Measurements from ENCODE around the gene LIME1.

The LIME1 gene

DNA sequence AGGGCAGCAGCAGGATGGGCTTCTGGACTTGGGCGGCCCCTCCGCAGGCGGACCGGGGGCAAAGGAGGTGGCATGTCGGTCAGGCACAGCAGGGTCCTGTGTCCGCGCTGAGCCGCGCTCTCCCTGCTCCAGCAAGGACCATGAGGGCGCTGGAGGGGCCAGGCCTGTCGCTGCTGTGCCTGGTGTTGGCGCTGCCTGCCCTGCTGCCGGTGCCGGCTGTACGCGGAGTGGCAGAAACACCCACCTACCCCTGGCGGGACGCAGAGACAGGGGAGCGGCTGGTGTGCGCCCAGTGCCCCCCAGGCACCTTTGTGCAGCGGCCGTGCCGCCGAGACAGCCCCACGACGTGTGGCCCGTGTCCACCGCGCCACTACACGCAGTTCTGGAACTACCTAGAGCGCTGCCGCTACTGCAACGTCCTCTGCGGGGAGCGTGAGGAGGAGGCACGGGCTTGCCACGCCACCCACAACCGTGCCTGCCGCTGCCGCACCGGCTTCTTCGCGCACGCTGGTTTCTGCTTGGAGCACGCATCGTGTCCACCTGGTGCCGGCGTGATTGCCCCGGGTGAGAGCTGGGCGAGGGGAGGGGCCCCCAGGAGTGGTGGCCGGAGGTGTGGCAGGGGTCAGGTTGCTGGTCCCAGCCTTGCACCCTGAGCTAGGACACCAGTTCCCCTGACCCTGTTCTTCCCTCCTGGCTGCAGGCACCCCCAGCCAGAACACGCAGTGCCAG, 39.7 kb upstream of the LIME1 start, which contains the start of gene TNFRSF6B:
TSS of gene TNFRSF6B (plus strand) at position 25 of the 729 bp plus-strand sequence. CDS start at position 141, 116 bp downstream.
- no peak for DNase-seq

DNA sequence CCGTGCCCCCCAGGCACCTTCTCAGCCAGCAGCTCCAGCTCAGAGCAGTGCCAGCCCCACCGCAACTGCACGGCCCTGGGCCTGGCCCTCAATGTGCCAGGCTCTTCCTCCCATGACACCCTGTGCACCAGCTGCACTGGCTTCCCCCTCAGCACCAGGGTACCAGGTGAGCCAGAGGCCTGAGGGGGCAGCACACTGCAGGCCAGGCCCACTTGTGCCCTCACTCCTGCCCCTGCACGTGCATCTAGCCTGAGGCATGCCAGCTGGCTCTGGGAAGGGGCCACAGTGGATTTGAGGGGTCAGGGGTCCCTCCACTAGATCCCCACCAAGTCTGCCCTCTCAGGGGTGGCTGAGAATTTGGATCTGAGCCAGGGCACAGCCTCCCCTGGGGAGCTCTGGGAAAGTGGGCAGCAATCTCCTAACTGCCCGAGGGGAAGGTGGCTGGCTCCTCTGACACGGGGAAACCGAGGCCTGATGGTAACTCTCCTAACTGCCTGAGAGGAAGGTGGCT, 39.1 kb upstream of the LIME1 start:
- no peak for DNase-seq

DNA sequence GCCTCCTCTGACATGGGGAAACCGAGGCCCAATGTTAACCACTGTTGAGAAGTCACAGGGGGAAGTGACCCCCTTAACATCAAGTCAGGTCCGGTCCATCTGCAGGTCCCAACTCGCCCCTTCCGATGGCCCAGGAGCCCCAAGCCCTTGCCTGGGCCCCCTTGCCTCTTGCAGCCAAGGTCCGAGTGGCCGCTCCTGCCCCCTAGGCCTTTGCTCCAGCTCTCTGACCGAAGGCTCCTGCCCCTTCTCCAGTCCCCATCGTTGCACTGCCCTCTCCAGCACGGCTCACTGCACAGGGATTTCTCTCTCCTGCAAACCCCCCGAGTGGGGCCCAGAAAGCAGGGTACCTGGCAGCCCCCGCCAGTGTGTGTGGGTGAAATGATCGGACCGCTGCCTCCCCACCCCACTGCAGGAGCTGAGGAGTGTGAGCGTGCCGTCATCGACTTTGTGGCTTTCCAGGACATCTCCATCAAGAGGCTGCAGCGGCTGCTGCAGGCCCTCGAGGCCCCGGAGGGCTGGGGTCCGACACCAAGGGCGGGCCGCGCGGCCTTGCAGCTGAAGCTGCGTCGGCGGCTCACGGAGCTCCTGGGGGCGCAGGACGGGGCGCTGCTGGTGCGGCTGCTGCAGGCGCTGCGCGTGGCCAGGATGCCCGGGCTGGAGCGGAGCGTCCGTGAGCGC, 38.5 kb upstream of the LIME1 start:
- DNase-seq: no peak

DNA sequence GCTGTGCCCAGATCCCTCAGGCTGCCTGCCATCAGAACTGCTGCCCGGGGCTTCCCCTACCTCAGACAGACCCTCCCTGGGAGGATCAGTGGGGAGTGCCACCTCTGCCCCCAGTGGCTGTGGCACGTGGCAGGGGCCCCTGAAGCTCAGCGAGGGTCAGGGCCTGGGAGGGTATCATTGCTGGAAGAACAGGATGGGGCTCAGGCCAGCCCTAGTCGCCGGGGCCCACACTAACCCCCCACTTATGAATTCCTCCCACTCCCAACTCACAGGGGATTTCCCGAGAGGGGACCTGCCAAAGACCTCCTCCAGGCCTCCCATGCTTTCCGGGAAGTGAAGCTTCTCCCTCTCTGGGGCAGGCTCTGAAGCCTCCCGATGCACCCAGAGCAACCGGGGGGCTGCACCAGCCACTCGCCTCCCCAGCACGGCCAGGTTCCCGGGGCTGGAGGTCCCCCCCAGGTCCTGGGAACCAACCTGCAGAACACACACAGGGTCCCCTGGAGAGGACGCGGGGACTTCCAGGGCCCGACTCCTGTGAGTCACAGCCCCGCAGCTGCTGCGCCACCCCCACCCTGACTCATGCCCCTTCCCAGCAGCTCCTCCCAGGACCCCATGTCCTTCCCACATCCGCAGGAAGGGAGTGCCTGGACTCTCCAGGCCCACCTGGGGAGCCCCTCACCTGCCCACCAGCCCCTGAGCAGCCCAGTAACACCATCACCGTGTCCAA, 37.6 kb upstream of the LIME1 start:
- DNase-seq: peak in 1 of 51 donors; percentile 38

DNA sequence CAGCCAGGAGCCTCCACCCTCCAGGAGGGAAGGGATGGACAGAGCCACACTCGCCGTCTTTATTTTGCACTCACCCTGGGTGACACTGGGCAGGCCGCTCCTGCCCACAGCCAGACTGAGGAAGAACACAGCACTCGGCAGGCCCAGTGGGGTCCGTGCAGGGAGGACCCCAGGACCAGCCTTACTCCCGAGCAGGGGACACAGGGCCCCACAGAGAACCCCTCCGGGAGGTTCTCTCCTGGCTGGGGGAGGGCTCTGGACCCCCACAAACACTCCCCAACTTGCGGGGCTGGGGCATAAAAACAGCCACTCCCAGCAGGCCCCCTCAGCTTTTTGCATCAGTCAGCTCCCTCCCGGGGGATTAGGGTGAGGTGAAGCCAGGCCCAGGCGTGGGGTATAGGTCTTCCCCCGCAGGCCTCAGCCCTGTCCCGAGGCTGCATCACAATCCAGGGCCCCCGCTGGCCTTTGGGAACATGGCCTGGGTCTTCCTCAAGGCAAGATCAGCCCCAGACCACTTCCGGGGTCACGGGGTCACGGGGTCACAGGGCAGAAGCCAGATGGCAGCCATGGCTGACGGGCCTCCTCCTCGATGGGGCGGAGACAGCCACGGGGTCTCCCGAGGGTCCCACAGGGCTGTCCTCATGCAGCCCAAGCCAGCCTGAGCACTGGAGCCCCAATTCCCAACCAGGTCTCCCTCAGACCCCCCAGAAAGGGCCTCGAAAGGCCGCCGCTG, 36.8 kb upstream of the LIME1 start:
- no peak for DNase-seq

- no peak for DNase-seq
These were observed 36.0 kb upstream of the LIME1 start for GRCh38 chr20:63700199-63701050.

DNA sequence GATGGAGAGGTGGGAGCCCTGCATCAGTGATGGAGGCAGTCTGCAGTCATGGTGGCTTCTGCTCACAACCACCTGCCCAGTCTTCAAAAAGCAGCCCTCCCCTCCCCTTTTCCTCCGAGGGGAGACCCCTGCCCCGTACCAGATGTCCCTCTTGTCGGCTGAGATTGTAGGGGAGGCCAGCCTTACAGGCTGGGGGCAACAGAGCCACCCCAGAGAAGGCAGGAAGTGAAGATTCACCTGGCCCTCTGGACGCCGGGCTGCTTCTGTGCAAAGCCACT, 35.5 kb upstream of the LIME1 start:
- DNase-seq: no peak

DNA sequence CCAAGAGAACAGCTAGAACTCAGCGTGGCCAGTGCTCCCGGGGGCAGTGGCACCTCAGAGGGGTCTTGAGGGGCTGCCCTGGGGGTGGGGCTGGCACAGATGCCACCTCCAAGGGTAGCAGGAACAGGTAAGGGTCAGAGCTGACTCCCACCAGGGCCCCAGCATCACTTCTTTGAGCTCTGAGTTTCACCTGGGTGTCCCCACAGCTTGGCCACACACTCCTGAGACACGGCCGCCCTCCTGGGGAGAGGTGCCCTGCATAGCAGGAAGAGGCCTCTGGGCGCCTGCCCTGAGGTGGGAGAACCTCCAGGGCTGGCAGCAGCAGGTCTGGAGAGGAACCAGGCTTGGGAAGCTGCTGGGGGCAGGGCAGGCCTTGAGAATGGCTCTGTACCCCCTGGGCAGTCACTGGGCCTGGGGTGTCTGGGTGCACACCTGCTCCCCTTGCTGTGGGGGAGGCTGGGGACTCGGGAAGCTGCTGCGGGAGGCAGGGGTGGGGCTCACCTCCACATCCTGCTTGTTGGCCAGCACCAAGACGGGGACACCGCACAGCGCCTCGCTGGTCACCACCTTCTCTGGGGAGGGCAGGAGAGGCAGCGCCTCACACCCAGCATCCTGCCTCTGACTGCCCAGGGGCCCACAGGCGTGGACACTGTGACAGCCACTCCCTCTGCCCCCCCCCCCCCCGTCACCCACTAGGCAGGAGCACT, 35.0 kb upstream of the LIME1 start:
- DNase-seq: no peak

GRCh38 chr20:63702036-63702665, 34.3 kb upstream of the LIME1 start:
- DNase-seq: no peak

GRCh38 chr20:63702751-63703470, 33.6 kb upstream of the LIME1 start:
- no peak for DNase-seq

DNA sequence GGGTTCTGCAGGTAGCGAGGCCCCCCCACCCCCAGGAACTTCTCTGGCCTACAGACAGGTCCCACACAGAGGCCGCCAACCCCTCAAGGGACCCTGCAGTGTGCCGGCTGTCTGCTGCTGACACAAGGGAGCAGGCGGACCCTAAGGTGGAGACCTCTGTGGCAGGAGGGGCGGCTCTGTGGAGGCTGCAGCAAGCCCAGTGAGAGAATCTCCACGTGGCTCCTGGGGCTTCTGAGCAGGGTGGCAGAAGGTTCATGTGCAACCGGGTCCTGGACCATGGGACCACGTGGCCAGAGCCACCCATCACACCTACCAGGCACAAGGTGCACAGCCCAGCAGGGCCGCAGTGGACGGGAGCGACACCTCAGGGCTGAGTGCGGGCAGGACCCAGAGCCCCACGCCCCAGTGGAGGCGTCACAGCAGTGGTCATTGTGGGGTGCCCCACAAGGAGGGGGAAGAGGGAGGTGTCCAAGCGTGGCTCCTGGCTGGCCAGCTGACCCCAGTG, 32.9 kb upstream of the LIME1 start:
- no peak for DNase-seq

DNA sequence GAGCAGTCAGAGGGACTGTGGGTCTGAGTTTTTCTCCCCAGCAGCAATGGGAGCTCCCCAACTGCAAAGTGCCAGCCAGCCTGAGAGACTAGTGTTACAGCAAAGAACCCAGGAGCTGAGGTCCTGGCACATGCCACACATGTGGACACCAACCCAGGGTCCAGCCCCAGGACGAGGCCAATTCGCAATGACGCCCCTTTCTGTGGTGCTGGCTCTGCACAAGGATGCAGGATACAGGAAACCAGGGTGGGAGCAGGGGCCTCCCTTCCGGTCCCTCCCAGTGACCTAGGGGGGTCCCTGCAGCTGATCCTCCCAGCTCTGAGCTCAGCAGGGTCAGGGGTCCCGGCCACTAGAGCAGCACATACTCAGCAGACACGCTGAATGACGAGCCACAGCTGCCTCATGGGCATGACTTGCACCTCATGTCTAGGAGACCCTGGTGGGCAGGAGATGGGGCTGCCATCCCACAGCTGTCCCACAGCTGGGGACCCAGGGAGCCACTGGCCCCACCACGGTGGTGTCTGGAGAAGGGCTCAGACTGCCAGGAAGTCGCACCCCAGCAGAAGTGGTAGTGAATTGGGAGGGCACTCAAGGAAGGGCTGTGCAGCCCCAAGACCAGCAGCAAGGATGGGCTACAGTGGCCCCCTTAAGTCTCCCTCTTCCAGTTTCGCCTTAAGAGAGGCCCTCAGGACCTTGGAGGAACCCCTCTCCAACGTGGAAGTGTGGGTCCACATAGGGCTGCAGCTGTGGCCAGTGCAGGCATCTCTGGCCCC, 32.3 kb upstream of the LIME1 start:
- no peak for DNase-seq

DNA sequence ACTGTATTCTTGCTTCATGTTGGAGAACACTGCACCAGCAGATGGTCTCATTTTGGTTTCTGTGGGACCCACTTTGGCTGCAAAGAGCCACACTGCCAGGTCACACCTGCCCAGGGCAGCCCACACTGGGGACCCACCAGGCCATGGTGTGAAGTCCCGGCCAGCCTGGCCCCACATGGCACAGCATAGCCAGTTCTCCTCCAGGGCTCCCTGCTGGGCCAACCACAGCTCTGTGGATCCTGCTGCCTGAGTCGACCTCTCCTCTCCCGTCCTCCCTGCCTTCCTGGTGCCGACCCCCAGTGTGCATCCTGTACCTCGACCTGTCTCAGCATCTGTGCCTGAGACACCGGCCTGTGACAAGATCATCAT, 31.7 kb upstream of the LIME1 start:
- no peak for DNase-seq

GRCh38 chr20:63705232-63706026, 31.0 kb upstream of the LIME1 start:
- no peak for DNase-seq

GRCh38 chr20:63706027-63706695, 30.3 kb upstream of the LIME1 start:
- DNase-seq: no peak

DNA sequence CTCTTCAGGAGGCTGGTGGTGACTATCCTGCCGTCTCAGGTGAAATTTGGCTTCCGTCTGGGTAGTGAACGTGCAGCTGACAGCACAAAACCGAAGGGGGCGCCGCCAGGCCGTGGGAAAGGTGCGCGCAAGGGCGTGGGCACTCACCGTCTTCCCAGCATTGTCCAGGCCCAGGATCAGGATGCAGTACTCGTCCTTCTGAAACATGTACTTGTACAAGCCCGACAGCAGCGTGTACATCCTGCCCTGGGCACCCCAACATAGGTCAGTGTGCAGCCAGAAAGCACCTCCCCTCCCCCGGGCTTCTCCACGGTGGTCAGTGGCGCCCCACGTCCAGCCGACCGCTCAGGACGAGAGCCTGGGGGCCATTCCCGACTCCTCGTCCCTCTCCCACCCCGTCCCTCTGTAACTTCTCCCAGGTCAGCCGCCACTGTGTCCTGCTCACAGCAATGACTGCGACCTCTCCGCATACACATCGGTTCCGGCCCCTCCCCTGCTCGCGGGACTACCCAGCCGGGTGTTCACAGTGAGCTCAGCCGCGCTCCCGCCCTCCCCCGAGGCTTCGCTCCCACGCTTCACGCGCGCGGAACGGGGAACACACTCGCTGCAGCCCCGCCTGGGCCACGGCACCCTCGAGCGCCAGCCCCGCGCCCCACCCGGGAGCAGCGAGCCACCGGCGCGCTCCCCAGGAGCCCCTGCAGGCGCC, 29.5 kb upstream of the LIME1 start:
- DNase-seq: peak in 3 of 51 donors; percentile 31 to 62 (median 46)

Measured in hypothalamus (tissue), 51 donors.